HG03064 (cell line): ENCODE data around the gene CLHC1.
A peak's percentile ranks its signal among the peaks of the same experiment; 100 is the strongest.
"Not testable (repeated sequence)": the region's sequence is repeated elsewhere in the genome, so short reads cannot be mapped to it uniquely, and the experiment has no call there.

Experiments used
- ATAC-seq: cut with Tn5 transposase; IDR thresholded peaks from one replicate; pipeline ENCODE4 v1.9.1; 2021; ENCODE audit warnings: low read depth; ENCODE audit not compliant: unreplicated experiment

Gene CLHC1

DNA sequence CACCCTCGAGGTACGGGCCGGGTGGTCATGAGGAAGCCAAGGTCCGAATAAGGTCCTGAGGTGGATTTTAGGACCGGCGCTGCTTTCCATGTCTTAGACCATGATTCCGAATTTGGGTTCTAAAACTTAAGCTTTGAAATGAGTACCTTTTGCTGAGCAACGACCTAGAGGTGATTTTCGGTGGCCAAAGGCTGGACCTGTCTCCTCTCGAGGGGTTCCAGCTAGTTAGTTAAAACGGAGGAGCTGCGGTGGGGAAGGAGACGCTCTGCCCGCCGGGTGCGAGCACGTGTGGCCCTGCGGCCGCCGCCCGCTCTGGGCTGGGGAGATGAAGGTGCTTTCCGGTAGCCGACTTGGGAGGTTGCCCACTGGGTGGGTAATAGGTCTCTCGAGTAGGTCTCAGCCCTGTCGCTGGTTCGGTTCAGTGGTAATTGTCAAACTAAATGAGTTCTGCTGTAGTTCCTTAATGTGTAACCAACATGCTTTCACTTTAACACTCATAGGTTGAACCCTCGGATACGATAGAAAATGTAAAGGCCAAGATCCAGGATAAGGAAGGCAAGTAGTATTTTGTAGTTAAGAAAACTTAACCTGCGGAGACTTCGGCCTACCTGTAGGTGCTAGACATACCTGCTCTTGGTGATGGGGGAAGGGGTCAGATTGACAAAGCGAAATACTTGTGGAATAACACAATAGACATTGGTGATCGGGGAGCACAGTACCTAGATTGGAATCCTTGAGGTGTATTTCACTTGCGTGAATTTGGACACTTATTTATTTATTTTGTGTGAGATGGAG lies 967 bp upstream of the CLHC1 start:
- ATAC-seq = no peak

- no peak for ATAC-seq
These were observed 478 bp downstream of the CLHC1 start for GRCh38 chr2:55231546-55232083.

GRCh38 chr2:55230551-55230950 lies 1.5 kb downstream of the CLHC1 start:
- no peak for ATAC-seq

- no peak for ATAC-seq
These were observed 2.9 kb downstream of the CLHC1 start for GRCh38 chr2:55229221-55229620.

- no peak for ATAC-seq
These were observed 3.9 kb downstream of the CLHC1 start for GRCh38 chr2:55228226-55228563.

GRCh38 chr2:55227437-55228225 lies 4.5 kb downstream of the CLHC1 start:
- ATAC-seq = not testable (repeated sequence)

GRCh38 chr2:55225481-55226020 lies 6.5 kb downstream of the CLHC1 start:
- no peak for ATAC-seq

GRCh38 chr2:55224761-55225261 lies 7.3 kb downstream of the CLHC1 start:
- no peak for ATAC-seq

GRCh38 chr2:55223958-55224760 lies 7.9 kb downstream of the CLHC1 start:
- no peak for ATAC-seq

GRCh38 chr2:55213822-55214221 lies 18.3 kb downstream of the CLHC1 start:
- ATAC-seq = no peak

- ATAC-seq = no peak
These were observed 27.1 kb downstream of the CLHC1 start for GRCh38 chr2:55204950-55205349.

DNA sequence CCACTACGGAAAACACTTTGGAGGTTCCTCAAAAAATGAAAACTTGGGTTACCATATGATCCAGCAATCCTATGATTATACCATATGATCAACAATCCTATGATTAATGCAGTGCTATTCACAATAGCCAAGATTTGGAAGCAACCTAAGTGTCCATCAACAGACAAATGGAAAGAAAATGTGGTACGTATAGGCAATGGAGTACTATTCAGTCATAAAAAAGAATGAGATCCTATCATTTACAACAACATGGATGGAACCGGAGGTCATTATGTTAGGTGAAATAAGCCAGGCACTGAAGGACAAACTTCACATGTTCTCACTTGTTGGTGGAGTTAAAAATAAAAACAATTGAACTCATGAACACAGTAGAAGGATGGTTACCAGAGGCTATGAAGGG lies 27.6 kb downstream of the CLHC1 start:
- no peak for ATAC-seq

DNA sequence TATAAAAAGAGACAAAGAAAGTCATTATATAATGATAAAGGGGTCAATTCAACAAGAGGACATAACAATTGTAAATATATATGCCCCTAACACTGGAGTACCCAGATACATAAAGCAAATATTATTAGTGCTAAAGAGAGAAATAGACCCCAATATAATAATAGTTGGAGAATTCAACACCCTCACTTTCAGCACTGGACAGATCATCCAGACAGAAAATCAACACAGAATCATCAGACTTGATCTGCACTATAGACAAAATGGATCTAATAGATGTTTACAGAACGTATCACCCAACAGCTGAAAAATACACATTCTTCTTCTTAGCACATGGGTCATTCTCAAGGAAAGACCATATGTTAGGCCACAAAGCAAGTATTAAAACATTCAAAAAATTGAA lies 31.7 kb downstream of the CLHC1 start:
- ATAC-seq = no peak

DNA sequence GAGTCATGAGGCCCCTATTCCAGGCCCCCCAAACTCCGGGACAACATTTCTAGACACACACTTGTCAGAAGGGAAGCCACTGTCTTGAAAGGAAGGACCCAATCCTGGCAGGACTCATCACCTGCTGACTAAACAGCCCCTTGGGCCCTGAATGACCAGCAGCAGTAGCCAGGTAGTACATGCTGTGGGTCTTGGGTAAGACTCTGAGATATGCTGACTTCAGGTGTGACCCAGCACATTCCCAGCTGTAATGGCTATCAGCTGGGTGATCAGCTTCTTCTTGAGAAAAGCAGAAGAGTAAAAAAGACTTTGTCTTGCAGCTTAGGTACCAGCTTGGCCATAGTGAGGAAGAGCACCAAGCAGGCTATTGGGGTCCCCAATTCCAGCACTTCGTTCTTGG lies 35.6 kb downstream of the CLHC1 start:
- no peak for ATAC-seq

DNA sequence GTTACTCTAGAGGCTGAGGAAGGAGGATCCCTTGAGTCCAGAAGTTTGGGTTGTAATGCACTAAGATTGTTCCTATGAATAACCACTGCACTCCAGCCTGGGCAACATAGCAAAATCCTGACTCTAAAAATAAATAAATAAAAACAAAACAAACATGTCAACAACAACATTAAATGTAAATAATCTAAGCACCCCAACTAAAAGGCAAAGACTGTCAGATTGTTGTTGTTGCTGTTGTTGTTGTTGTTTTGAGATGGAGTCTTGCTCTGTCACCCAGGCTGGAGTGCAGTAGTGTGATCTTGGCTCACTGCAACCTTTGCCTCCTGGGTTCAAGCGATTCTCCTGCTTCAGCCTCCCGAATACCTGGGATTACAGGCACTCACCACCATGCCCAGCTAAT lies 40.2 kb downstream of the CLHC1 start:
- ATAC-seq = not testable (repeated sequence)

- ATAC-seq = not testable (repeated sequence)
These were observed 45.3 kb downstream of the CLHC1 start for GRCh38 chr2:55186837-55187236.

DNA sequence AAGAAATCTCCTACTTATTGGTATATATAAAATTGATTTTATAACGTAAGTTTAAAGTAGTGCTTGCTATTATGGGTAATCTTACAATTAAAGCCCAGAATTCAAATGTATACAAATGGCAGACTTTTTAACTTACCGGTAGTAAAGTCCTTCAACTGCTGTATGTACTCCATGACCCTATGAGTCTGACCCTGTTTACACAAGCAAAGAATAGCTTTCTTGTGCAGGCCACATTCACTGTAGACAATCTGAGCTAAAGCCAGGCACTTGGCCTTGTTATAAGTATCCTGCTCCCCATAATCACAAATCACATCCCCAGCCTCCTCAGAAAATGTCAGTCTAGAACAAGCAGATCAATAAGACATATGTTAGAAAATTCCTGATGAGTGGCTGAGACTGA lies 51.7 kb downstream of the CLHC1 start:
- no peak for ATAC-seq

GRCh38 chr2:55176094-55176415 lies 56.0 kb downstream of the CLHC1 start:
- no peak for ATAC-seq

GRCh38 chr2:55175254-55176093 lies 56.6 kb downstream of the CLHC1 start:
- peak; percentile 71 for ATAC-seq
